Astrocyte of the cerebellum (primary cell): ENCODE measurements around the gene TMEM62.
"Not testable (repeated sequence)": the region's sequence is repeated elsewhere in the genome, so short reads cannot be mapped to it uniquely, and the experiment has no call there.

Experiments used
- DNase-seq: peaks from one replicate; pipeline ENCODE4 v3.0.0-alpha.2; 2011; ENCODE audit warnings: low read depth
- H3K4me3 ChIP-seq: 2 replicates; pipeline ENCODE4 v1.5.1; 2011; ENCODE audit warnings: mild to moderate bottlenecking, low read depth, low read length, moderate library complexity
- in situ Hi-C: cut with HindIII; loops from 2 replicates; pipeline ENCODE4 v1.10.0; 2017; ENCODE audit warnings: low sequenced_read_pairs
- TF ChIP-seq, protein P1 (sequence below): IDR thresholded peaks from 2 replicates; pipeline ENCODE4 v1.5.1; 2012; ENCODE audit warnings: low read length, low read depth, moderate library complexity, mild to moderate bottlenecking; ENCODE audit errors: missing control alignments

TMEM62 gene

GRCh38 chr15:43111354-43111753 is 22.0 kb upstream of the TMEM62 start:
- in situ Hi-C loops, result no loop called here
- no peak for DNase-seq
- TF ChIP-seq, protein P1, sequence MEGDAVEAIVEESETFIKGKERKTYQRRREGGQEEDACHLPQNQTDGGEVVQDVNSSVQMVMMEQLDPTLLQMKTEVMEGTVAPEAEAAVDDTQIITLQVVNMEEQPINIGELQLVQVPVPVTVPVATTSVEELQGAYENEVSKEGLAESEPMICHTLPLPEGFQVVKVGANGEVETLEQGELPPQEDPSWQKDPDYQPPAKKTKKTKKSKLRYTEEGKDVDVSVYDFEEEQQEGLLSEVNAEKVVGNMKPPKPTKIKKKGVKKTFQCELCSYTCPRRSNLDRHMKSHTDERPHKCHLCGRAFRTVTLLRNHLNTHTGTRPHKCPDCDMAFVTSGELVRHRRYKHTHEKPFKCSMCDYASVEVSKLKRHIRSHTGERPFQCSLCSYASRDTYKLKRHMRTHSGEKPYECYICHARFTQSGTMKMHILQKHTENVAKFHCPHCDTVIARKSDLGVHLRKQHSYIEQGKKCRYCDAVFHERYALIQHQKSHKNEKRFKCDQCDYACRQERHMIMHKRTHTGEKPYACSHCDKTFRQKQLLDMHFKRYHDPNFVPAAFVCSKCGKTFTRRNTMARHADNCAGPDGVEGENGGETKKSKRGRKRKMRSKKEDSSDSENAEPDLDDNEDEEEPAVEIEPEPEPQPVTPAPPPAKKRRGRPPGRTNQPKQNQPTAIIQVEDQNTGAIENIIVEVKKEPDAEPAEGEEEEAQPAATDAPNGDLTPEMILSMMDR, result no peak
- H3K4me3 ChIP-seq, result no peak overlapping the region

DNA sequence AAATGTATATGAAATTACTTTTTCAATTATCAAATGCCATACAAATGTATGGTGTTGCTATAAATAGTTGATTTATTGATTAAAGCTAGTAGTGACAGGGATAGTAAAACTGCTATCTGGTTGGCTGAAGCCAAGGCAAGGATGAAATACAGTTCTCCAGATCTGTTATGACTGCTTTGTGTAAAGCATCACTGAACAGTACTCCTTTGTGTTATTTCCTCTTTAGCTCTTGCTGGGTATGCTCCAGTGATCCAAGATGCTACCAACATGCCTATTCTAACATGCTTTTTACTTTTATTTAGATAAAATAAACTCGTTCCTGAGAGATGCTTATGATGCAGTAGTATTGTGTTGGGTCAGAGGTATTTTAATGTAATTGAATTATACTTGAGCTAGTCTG is 15.1 kb upstream of the TMEM62 start:
- no peak for DNase-seq

DNA sequence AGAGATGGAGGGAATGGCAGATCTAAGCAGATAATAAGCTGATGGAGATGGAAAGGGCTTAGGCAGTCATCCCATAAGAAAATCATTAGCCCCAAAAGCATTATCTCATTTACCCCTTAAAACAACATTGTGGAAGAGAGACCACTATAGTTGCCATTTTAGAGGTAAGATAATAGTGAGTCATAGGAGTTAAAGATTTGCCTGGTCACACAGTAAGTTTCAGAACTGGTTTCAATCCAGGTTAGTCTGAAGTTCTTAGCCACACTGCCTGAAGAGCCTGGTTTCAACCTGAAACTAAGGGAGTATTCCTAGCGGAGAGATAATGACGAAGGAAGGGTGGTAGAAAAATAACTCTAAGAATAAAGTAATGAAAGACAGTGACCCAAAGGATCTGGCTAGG is 14.6 kb upstream of the TMEM62 start:
- TF ChIP-seq, protein P1, result no peak
- no peak overlapping the region for H3K4me3 ChIP-seq
- in situ Hi-C loops, result no loop called here
- DNase-seq, result no peak

More for the DNA sequence above, 15.1 kb upstream of the TMEM62 start:
- no peak overlapping the region for H3K4me3 ChIP-seq
- in situ Hi-C loops, result no loop called here
- TF ChIP-seq, protein P1, result no peak

GRCh38 chr15:43121863-43122262 is 11.5 kb upstream of the TMEM62 start:
- in situ Hi-C loops, result no loop called here
- H3K4me3 ChIP-seq, result no peak overlapping the region
- TF ChIP-seq, protein P1, result no peak
- DNase-seq, result no peak

DNA sequence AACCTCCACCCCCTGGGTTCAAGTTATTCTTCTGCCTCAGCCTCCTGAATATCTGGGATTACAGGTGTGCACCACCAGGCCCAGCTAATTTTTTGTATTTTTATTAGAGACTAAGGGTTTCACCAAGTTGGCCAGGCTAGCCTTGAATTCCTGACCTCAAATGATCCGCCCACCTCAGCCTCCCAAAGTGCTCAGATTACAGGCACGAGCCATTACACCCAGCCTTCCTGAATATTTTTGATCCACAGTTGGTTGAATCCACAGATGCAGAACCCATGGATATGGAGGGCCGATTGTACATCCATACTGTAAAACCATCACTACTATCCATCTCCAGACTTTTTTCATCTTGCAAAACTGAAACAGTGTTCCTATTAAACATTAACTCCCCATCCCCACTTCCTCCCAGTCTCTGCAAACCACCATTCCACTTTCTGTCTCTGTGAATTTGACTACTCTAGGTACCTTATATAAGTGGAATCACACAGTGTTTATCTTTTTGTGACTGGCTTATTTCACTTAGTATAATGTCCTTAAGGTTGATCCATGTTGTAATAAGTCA is 8.2 kb upstream of the TMEM62 start:
- in situ Hi-C loops, result no loop called here
- TF ChIP-seq, protein P1, result no peak
- H3K4me3 ChIP-seq, result no peak overlapping the region
- no peak for DNase-seq

- TF ChIP-seq, protein P1, result no peak
- in situ Hi-C loops, result no loop called here
- no peak overlapping the region for H3K4me3 ChIP-seq
- no peak for DNase-seq
Observed at GRCh38 chr15:43126356-43126755, 7.0 kb upstream of the TMEM62 start.

- TF ChIP-seq, protein P1, result no peak
- no peak overlapping the region for H3K4me3 ChIP-seq
- in situ Hi-C loops, result no loop called here
- DNase-seq, result no peak
Observed at GRCh38 chr15:43127752-43128151, 5.6 kb upstream of the TMEM62 start.

DNA sequence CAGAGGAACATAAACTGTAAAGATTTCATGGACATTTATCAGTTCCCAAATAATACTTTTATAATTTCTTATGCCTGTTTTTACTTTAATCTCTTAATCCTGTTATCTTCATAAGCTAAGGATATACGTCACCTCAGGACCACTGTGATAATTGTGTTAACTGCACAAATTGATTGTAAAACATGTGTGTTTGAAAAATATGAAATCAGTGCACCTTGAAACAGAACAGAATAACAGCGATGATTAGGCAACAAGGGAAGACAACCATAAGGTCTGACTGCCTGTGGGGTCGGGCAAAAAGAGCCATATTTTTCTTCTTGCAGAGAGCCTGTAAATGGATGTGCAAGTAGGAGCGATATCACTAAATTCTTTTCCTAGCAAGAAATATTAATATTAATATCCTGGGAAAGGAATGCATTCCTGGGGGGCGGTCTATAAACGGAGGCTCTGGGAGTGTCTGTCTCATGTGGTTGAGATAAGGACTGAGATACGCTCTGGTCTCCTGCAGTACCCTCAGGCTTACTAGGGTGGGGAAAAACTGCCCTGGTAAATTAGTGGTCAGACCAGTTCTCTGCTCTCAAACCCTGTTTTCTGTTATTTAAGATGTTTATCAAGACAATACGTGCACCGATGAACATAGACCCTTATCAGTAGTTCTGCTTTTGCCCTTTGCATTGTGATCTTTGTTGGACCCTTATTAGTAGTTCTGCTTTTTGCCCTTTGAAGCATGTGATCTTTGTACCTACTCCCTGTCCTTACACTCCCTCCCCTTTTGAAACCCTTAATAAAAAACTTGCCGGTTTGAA is 5.0 kb upstream of the TMEM62 start:
- H3K4me3 ChIP-seq, in situ Hi-C loops, DNase-seq: not testable (repeated sequence)
